ENCODE data around the gene TUBA1C.
"Not testable (repeated sequence)": the region's sequence is repeated elsewhere in the genome, so short reads cannot be mapped to it uniquely, and the experiment has no call there.

The TUBA1C gene

DNA sequence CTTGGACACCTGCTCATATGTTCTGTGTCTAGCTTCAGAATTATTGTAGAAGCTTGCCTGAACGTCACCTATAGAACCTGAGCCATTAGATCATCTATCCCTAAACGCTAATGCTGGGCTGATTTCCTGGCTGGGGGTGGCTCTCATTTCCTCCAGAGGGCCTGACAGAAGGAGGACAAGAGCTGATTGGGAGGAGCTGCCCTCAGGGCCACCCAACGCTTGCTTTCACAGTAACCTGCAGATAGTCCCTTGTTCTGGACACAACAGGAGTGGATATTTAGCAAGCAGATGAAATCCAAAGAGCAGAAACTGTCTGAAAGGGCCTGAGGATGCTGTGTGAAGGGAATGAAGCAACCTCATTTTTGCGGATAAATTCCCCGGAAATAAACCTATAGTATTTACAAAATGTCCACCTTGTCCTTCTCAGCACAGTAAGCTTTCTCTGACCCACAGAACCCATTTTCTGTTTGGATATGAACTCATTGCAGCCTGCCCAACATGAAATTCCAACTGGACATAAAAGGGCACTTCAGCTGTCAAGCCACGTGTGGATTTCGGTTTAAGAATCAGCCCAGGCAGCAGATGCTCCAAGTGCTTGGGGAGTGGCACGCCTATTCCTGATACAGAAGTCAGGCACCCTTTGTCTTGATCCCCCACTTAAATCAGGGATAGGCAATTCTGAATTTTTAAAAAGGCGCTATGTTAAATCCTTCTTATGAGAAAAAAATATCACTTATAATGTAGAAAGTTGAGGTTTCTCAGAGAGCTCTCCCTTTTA is 32.8 kb upstream of the TUBA1C start:
- H3K4me3 ChIP-seq (ENCODE audit: low read length): no peak overlapping the region
- H3K36me3 ChIP-seq (ENCODE audit: control insufficient read depth, insufficient read depth, low read length, severe bottlenecking): no peaks in the 10 kb centered on the region
- peak overlapping the region; percentile 61 for H3K9ac ChIP-seq (ENCODE audit: low read length)
- DNase-seq (ENCODE audit: low read depth): no peak
- H3K9me3 ChIP-seq (ENCODE audit: control insufficient read depth, low read length): no peaks in the 10 kb centered on the region
- peaks cover 16% of the 10 kb centered on the region for H3K4me1 ChIP-seq (ENCODE audit: control insufficient read depth, insufficient read depth, low read length)
- H3K27me3 ChIP-seq (replicated peaks; ENCODE audit: control insufficient read depth, insufficient read depth, low read length): no peaks in the 10 kb centered on the region

DNA sequence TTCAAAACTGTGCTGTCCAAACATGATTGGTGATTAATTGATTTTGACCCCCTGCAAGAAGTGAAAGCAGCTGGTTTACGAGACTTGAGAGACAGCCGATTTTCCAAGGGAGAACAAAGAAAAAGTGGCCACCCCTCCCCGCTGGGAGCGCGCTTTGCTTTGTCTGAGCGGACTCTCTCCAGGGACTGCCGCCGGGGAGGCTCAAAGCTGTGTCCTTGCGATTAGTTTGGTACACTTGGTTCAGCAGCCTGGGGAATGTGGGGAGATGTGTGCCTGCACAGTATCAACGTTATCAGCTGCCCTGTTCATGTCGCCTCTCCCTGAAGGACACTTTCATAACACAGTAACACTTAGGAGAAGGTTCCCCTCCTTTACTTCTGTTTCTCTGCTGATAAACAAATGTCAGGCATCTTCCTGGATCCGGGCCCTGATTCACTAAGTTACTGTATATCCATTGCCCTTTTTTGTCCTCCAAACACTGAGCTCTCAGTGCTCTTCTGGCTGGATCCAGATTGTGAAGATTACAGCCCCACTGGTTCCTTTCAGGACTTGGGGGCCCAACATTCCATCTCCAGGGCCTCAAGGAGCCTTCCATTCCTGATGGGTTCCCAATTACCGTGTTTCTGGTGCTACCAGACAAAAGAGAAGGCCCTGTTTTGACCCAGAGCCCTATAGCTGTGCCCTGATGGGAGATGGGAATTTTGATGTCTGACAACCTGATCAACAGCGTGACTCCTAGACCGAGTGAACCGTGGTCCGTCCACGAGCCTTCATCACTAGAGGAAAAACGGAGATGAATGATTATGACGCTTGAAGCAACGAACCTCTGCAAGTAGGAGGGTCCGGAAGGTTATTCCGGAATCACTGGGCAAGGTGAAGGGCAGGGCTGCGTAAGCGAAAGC is 31.7 kb upstream of the TUBA1C start:
- H3K4me3 ChIP-seq (ENCODE audit: low read length): peak overlapping the region; percentile 36
- H3K9ac ChIP-seq (ENCODE audit: low read length): peak overlapping the region; percentile 61
- no peaks in the 10 kb centered on the region for H3K36me3 ChIP-seq (ENCODE audit: control insufficient read depth, insufficient read depth, low read length, severe bottlenecking)
- H3K4me1 ChIP-seq (ENCODE audit: control insufficient read depth, insufficient read depth, low read length): peaks cover 16% of the 10 kb centered on the region
- peak; percentile 65 for DNase-seq (ENCODE audit: low read depth)
- H3K27me3 ChIP-seq (replicated peaks; ENCODE audit: control insufficient read depth, insufficient read depth, low read length): no peaks in the 10 kb centered on the region
- H3K9me3 ChIP-seq (ENCODE audit: control insufficient read depth, low read length): no peaks in the 10 kb centered on the region

DNA sequence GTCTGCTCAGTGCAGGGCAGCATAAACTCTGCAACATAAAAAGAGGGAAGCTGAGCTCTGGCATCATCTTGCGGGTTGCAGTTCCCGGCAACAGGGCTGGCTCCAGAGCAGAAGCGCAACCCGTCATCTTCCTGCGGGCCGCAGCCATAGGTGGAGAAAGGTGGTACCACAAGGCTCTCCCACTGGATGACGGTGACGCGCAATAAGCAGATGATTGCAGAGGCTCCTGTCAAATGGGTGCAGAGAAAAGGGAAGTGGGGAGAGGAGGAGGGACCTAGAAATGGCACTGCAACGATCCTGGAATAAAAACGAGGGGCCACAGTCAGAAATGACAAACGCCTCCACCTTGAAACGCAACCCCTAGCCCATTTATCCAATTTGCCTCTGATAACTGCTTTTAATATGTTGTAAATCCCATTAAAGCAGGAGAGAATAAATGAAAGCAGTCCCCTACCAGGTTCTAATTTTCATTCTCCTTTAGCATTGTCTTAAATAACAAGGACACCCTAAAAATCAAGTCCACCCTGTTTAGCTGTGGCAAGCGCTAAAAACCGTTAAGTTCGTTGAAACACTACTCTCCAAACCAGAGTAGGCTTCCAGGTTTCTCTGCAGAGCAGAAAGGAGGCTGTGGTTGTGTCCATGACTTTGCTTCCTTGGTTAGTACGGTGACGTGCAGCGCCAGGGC is 30.9 kb upstream of the TUBA1C start:
- no peak for DNase-seq (ENCODE audit: low read depth)
- Histone ChIP-seq H3K4me3 (ENCODE audit: low read length) (peak overlapping the region; percentile 81), H3K27me3 (replicated peaks; ENCODE audit: control insufficient read depth, insufficient read depth, low read length) (no peaks in the 10 kb centered on the region)

DNA sequence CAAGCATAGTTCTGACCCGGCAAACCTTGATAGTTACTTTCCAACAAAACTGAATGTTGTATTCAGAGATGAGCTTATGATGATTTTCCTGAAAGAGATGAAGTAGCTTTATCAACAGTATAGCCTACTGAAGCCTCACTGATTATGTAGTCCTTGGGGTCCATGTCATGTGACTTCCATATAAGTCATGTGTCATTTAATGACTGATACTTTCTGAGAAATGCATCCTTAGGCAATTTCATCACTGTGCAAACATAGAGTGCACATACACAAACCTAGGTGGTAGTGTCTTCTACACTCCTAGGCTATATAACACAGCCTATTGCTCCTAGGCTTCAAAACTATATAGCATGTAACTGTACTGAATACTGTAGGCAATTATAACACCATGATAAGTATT is 28.5 kb upstream of the TUBA1C start:
- Histone ChIP-seq H3K4me3 (ENCODE audit: low read length) (no peak overlapping the region), H3K4me1 (ENCODE audit: control insufficient read depth, insufficient read depth, low read length) (peaks cover 16% of the 10 kb centered on the region), H3K27me3 (replicated peaks; ENCODE audit: control insufficient read depth, insufficient read depth, low read length) (no peaks in the 10 kb centered on the region), H3K36me3 (ENCODE audit: control insufficient read depth, insufficient read depth, low read length, severe bottlenecking) (no peaks in the 10 kb centered on the region), H3K9me3 (ENCODE audit: control insufficient read depth, low read length) (no peaks in the 10 kb centered on the region), H3K9ac (ENCODE audit: low read length) (peak overlapping the region; percentile 94)
- no peak for DNase-seq (ENCODE audit: low read depth)

More for the DNA sequence above, 30.9 kb upstream of the TUBA1C start:
- Histone ChIP-seq H3K4me1 (ENCODE audit: control insufficient read depth, insufficient read depth, low read length) (peaks cover 16% of the 10 kb centered on the region), H3K9ac (ENCODE audit: low read length) (peak overlapping the region; percentile 94), H3K36me3 (ENCODE audit: control insufficient read depth, insufficient read depth, low read length, severe bottlenecking) (no peaks in the 10 kb centered on the region), H3K9me3 (ENCODE audit: control insufficient read depth, low read length) (no peaks in the 10 kb centered on the region)

DNA sequence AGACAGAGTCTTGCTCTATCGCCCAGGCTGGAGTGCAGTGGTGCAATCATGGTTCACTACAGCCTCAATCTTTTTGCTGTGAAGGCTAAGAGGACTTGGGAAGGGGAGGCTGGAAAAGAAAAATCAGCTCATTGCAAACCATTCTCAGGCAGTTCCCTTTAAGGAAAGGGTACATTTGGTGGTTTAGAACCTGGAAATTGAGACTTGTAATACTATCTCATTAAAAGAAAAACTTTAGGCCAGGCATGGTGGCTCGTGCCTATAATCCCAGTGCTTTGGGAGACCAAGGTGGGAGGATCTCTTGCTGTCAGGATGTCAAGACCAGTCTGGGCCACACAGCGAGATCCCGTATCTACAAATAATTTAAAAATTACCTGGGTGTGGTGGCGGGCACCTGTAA is 21.3 kb upstream of the TUBA1C start:
- Histone ChIP-seq H3K9me3 (ENCODE audit: control insufficient read depth, low read length) (no peaks in the 10 kb centered on the region), H3K4me1 (ENCODE audit: control insufficient read depth, insufficient read depth, low read length) (peaks cover 25% of the 10 kb centered on the region), H3K36me3 (ENCODE audit: control insufficient read depth, insufficient read depth, low read length, severe bottlenecking) (no peaks in the 10 kb centered on the region), H3K4me3 (ENCODE audit: low read length) (no peak overlapping the region), H3K27me3 (replicated peaks; ENCODE audit: control insufficient read depth, insufficient read depth, low read length) (no peaks in the 10 kb centered on the region), H3K9ac (ENCODE audit: low read length) (no peak overlapping the region)
- no peak for DNase-seq (ENCODE audit: low read depth)

GRCh38 chr12:49244176-49244575 is 20.7 kb upstream of the TUBA1C start:
- peaks cover 28% of the 10 kb centered on the region for H3K4me1 ChIP-seq (ENCODE audit: control insufficient read depth, insufficient read depth, low read length)
- no peak overlapping the region for H3K4me3 ChIP-seq (ENCODE audit: low read length)
- peak; percentile 70 for DNase-seq (ENCODE audit: low read depth)
- H3K27me3 ChIP-seq (replicated peaks; ENCODE audit: control insufficient read depth, insufficient read depth, low read length): no peaks in the 10 kb centered on the region
- H3K9ac ChIP-seq (ENCODE audit: low read length): peak overlapping the region; percentile 54
- H3K36me3 ChIP-seq (ENCODE audit: control insufficient read depth, insufficient read depth, low read length, severe bottlenecking): no peaks in the 10 kb centered on the region
- no peaks in the 10 kb centered on the region for H3K9me3 ChIP-seq (ENCODE audit: control insufficient read depth, low read length)

DNA sequence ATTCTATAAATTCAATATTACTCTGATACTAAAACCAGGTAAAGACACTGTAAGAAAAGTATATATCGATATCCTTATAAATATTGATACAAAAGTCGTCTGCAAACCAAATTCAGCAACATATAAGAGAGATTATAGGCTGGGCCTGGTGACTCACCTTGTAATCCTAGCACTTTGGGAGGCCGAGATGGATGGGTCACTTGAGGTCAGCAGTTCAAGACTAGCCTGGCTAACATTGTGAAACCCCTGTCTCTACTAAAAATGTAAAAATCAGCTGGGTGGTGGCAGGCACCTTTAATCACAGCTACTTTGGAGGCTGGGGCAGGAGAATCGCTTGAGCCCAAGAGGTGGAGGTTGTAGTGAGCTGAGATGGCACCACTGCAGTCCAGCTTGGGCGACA is 13.5 kb upstream of the TUBA1C start:
- DNase-seq (ENCODE audit: low read depth): no peak
- no peaks in the 10 kb centered on the region for H3K9me3 ChIP-seq (ENCODE audit: control insufficient read depth, low read length)
- H3K36me3 ChIP-seq (ENCODE audit: control insufficient read depth, insufficient read depth, low read length, severe bottlenecking): no peaks in the 10 kb centered on the region
- no peaks in the 10 kb centered on the region for H3K27me3 ChIP-seq (replicated peaks; ENCODE audit: control insufficient read depth, insufficient read depth, low read length)
- H3K9ac ChIP-seq (ENCODE audit: low read length): no peak overlapping the region
- no peak overlapping the region for H3K4me3 ChIP-seq (ENCODE audit: low read length)
- H3K4me1 ChIP-seq (ENCODE audit: control insufficient read depth, insufficient read depth, low read length): peaks cover 16% of the 10 kb centered on the region

DNA sequence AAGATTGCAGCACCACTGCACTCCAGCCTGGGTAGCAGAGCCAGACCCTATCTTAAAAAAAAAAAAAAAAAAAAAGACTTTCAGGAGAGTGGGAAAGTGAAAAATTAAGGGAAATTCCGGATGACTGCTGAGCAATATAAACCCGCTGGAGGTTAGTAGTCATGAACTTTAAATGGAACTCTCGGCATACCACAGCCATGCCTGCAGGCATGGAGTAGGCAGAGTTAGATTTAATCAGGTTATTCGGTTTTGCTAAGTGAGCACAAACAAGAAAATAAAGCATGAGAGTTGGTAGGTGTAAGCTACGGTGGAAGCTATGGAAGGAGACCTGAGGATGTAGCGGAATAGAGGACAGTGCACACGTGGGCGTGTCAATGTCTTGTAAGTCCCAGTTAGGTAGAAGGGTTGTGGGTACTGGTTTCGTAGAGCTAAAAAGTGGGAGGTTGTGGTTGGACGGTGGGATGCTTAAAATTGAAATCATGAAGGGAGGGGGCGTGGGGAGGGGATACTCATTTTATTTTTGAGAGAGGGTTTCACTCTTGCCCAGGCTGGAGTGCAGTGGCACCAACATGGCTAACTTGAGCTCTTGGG is 11.8 kb upstream of the TUBA1C start:
- Histone ChIP-seq H3K4me1 (ENCODE audit: control insufficient read depth, insufficient read depth, low read length) (peaks cover 16% of the 10 kb centered on the region), H3K36me3 (ENCODE audit: control insufficient read depth, insufficient read depth, low read length, severe bottlenecking) (no peaks in the 10 kb centered on the region), H3K9me3 (ENCODE audit: control insufficient read depth, low read length) (no peaks in the 10 kb centered on the region), H3K27me3 (replicated peaks; ENCODE audit: control insufficient read depth, insufficient read depth, low read length) (no peaks in the 10 kb centered on the region), H3K9ac (ENCODE audit: low read length) (peak overlapping the region; percentile 21), H3K4me3 (ENCODE audit: low read length) (no peak overlapping the region)
- DNase-seq (ENCODE audit: low read depth): peak; percentile 42

- H3K9me3 ChIP-seq (ENCODE audit: control insufficient read depth, low read length): not testable (repeated sequence)
These were observed 9.4 kb upstream of the TUBA1C start for GRCh38 chr12:49255456-49255855.

GRCh38 chr12:49255857-49256637 is 8.8 kb upstream of the TUBA1C start:
- H3K4me3 ChIP-seq (ENCODE audit: low read length): no peak overlapping the region
- H3K9me3 ChIP-seq (ENCODE audit: control insufficient read depth, low read length): no peaks in the 10 kb centered on the region
- no peak overlapping the region for H3K9ac ChIP-seq (ENCODE audit: low read length)
- H3K36me3 ChIP-seq (ENCODE audit: control insufficient read depth, insufficient read depth, low read length, severe bottlenecking): no peaks in the 10 kb centered on the region
- H3K27me3 ChIP-seq (replicated peaks; ENCODE audit: control insufficient read depth, insufficient read depth, low read length): no peaks in the 10 kb centered on the region
- no peak for DNase-seq (ENCODE audit: low read depth)
- peaks cover 34% of the 10 kb centered on the region for H3K4me1 ChIP-seq (ENCODE audit: control insufficient read depth, insufficient read depth, low read length)

More at GRCh38 chr12:49255456-49255855, 9.4 kb upstream of the TUBA1C start:
- H3K36me3 ChIP-seq (ENCODE audit: control insufficient read depth, insufficient read depth, low read length, severe bottlenecking); H3K9ac ChIP-seq (ENCODE audit: low read length); H3K27me3 ChIP-seq (replicated peaks; ENCODE audit: control insufficient read depth, insufficient read depth, low read length); DNase-seq (ENCODE audit: low read depth); H3K4me3 ChIP-seq (ENCODE audit: low read length): not testable (repeated sequence)
- H3K4me1 ChIP-seq (ENCODE audit: control insufficient read depth, insufficient read depth, low read length): peaks cover 28% of the 10 kb centered on the region

Data from adipocyte (in vitro differentiated cells).